ENCODE results near the gene CX3CL1.
A peak's percentile ranks its signal among the peaks of the same experiment; 100 is the strongest.

GRCh38 chr16:57422026-57422944 lies 50.0 kb downstream of the CX3CL1 start:
- TF ChIP-seq POLR2A (IDR thresholded peaks at IDR 0.05; ENCODE audit: low read depth, low read length), result no peak
- TF ChIP-seq, protein P1, sequence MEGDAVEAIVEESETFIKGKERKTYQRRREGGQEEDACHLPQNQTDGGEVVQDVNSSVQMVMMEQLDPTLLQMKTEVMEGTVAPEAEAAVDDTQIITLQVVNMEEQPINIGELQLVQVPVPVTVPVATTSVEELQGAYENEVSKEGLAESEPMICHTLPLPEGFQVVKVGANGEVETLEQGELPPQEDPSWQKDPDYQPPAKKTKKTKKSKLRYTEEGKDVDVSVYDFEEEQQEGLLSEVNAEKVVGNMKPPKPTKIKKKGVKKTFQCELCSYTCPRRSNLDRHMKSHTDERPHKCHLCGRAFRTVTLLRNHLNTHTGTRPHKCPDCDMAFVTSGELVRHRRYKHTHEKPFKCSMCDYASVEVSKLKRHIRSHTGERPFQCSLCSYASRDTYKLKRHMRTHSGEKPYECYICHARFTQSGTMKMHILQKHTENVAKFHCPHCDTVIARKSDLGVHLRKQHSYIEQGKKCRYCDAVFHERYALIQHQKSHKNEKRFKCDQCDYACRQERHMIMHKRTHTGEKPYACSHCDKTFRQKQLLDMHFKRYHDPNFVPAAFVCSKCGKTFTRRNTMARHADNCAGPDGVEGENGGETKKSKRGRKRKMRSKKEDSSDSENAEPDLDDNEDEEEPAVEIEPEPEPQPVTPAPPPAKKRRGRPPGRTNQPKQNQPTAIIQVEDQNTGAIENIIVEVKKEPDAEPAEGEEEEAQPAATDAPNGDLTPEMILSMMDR (IDR thresholded peaks at IDR 0.05; ENCODE audit: extremely low read depth in 1 of 2, insufficient read depth in 1 of 2, low read depth in 1 of 2, low read length in 2 of 2), result peak; percentile 68 to 72
- TF ChIP-seq, protein P2, sequence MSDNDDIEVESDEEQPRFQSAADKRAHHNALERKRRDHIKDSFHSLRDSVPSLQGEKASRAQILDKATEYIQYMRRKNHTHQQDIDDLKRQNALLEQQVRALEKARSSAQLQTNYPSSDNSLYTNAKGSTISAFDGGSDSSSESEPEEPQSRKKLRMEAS (IDR thresholded peaks at IDR 0.05; ENCODE audit: insufficient read depth, insufficient read length), result no peak

Data from endothelial cell of umbilical vein (primary cell).